ENCODE results near the gene OR13D1.
"Not testable (repeated sequence)": the region's sequence is repeated elsewhere in the genome, so short reads cannot be mapped to it uniquely, and the experiment has no call there.

The OR13D1 gene, protein sequence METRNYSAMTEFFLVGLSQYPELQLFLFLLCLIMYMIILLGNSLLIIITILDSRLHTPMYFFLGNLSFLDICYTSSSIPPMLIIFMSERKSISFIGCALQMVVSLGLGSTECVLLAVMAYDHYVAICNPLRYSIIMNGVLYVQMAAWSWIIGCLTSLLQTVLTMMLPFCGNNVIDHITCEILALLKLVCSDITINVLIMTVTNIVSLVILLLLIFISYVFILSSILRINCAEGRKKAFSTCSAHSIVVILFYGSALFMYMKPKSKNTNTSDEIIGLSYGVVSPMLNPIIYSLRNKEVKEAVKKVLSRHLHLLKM

GRCh38 chr9:104694218-104694617 is at the start of gene OR13D1:
OR13D1 (plus strand) TSS chr9:104694518; CDS start chr9:104694518, 0 bp downstream.
- no peak for DNase-seq (ENCODE audit: low read depth)

DNA sequence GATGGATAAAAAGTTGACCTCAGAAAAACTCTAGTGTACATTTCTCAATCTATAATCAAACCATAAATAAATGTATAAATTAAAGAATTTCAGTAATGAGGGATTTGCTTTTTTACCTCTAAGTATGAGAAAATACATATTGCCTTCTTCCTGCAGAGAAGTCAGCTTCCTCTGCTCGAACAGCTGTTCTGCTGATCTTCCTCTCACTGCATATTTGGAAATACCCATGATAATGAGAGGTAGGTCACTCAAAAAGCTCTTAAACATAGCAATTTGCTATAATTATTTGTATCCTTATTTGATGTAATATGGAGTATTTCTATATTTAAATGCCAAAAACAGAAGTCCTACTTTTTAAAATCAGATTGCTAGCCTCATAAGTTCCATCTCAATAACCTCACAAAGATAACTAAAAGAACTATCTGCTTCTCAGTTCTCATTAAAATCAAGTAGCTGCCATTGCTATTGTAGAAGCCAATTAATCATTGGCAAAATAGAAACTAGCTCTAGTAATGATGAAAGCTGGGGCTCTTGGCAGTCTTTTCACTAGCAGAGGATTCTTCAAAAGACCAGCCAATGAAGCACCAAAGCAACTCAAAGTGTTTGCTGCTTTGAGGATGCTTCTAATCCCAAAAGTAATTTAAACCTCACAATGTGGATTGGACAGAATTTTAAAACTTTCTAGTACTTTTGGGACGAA is 35.7 kb upstream of the OR13D1 start:
- no peak for DNase-seq (ENCODE audit: low read depth)

DNA sequence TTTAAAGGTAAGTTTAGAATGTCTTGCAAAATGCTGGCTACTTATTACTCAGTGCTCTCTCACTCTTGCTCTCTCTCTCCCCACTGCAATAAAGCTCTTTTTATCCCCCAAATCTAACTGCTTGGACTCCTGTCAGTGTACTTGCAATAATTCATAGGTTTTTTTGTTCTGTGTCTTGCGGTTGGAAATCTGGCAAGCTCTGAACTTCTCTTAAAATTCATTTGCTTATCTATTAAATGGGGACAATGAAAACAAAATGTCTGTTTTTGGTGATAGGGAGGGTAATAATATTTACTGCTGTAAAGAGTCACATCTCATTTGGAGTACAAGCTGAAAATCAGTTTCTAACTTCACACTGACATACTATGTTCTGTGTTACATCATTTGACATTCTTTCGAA is 18.7 kb upstream of the OR13D1 start:
- no peak for DNase-seq (ENCODE audit: low read depth)

GRCh38 chr9:104682642-104683041 is 11.7 kb upstream of the OR13D1 start:
- DNase-seq (ENCODE audit: low read depth), result no peak

DNA sequence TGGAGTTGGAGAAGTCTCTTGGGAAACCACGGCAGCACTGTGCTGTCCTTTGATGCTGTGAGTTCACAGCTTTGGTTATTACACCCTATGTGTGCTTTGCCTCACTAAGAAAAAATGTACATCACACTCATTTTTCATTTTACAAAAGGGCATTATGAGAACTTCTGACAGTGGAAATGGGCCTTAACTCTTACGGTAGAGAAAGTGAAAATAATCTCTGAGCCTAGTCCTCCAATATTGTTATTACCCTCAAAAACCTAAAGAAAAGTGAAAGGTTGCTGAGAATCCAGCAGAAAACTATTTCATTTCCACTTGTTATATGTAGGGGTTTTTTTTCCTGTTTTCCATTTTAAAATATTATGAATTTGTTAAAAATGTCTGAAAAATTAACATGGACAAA is 8.2 kb upstream of the OR13D1 start:
- no peak for DNase-seq (ENCODE audit: low read depth)

GRCh38 chr9:104700306-104700705 is 6.0 kb downstream of the OR13D1 start:
- no peak for DNase-seq (ENCODE audit: low read depth)

DNA sequence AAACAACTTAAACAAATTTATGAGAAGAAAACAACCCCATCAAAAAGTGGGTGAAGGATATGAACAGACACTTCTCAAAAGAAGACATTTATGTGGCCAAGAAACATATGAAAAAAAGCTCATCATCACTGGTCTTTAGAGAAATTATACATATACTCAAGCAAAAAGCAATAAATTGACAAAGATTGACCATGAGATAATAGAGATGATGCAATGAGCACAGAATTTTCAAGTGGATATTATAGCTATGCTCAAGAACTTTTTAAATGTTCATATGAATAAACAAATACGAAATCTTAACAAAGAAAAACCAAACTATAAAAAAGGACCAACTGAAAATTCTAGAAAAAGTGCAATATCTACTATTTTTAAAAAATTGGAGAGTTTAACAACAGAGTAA is 14.4 kb downstream of the OR13D1 start:
- not testable (repeated sequence) for DNase-seq (ENCODE audit: low read depth)

GRCh38 chr9:104711604-104712003 is 17.3 kb downstream of the OR13D1 start:
- DNase-seq (ENCODE audit: low read depth), result no peak

DNA sequence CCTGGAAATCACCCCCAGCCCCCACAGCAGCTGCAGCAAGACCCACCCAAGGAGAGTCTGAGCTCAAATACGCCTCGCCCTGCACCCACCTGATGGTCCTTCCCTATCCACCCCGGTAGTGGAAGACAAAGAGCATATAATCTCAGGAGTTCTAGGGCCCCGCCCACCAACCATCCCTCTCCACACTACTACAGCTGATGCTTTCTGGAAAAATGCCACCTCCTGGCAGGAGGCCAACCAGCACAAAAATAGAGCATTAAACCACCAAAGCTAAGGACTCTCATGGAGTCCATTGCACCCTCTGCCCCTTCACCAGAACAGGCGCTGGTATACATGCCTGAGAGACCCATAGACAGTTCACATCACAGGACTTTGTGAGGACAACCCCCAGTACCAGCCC is 30.7 kb downstream of the OR13D1 start:
- no peak for DNase-seq (ENCODE audit: low read depth)

- no peak for DNase-seq (ENCODE audit: low read depth)
These were observed 44.1 kb downstream of the OR13D1 start for GRCh38 chr9:104738452-104738851.

- no peak for DNase-seq (ENCODE audit: low read depth)
These were observed 46.3 kb downstream of the OR13D1 start for GRCh38 chr9:104740621-104741020.

- DNase-seq (ENCODE audit: low read depth), result no peak
These were observed 49.2 kb downstream of the OR13D1 start for GRCh38 chr9:104743376-104743985.

Measured in stimulated activated CD8-positive, alpha-beta memory T cell treated with anti-CD3 and anti-CD28 coated beads, Interleukin-12 subunit alpha, Interleukin-12 subunit beta, amount 100 ng/mL, for 4 hours (primary cell).